AG09309 (cell line): ENCODE data around the gene MAGI2.

Experiments used
- DNase-seq: peaks from one replicate; pipeline ENCODE4 v3.0.0-alpha.2; 2010; ENCODE audit warnings: low read depth
- H3K4me3 ChIP-seq: 2 replicates; pipeline ENCODE4 v1.5.1; 2011; ENCODE audit warnings: mild to moderate bottlenecking, low read depth, low read length, moderate library complexity; ENCODE audit not compliant: control insufficient read depth
- TF ChIP-seq, protein P1 (sequence below): IDR thresholded peaks from 2 replicates; pipeline ENCODE4 v1.5.1; 2011; ENCODE audit warnings: mild to moderate bottlenecking, low read depth, low read length, inconsistent platforms; ENCODE audit not compliant: insufficient read depth, control insufficient read depth; ENCODE audit errors: missing control alignments

The MAGI2 gene

DNA sequence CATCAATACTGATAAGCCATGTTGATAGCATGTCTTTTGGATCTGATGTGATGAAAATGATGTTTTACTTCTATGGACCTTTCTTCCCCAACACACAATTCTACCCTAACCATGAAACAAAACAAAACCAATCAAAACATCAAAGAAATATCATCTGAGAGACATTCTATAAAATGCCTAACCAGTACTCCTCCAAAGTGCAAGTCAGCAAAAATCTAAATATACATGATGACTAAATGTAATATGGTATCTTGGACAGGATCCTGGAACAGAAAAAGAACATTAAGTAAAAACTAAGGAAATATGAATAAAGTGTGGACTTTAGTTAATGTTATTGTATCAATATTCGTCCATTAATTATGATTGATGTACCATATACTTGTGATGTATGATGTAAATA lies 625.1 kb downstream of the MAGI2 start:
- no peak overlapping the region for H3K4me3 ChIP-seq
- DNase-seq: no peak
- TF ChIP-seq, protein P1, sequence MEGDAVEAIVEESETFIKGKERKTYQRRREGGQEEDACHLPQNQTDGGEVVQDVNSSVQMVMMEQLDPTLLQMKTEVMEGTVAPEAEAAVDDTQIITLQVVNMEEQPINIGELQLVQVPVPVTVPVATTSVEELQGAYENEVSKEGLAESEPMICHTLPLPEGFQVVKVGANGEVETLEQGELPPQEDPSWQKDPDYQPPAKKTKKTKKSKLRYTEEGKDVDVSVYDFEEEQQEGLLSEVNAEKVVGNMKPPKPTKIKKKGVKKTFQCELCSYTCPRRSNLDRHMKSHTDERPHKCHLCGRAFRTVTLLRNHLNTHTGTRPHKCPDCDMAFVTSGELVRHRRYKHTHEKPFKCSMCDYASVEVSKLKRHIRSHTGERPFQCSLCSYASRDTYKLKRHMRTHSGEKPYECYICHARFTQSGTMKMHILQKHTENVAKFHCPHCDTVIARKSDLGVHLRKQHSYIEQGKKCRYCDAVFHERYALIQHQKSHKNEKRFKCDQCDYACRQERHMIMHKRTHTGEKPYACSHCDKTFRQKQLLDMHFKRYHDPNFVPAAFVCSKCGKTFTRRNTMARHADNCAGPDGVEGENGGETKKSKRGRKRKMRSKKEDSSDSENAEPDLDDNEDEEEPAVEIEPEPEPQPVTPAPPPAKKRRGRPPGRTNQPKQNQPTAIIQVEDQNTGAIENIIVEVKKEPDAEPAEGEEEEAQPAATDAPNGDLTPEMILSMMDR: no peak

DNA sequence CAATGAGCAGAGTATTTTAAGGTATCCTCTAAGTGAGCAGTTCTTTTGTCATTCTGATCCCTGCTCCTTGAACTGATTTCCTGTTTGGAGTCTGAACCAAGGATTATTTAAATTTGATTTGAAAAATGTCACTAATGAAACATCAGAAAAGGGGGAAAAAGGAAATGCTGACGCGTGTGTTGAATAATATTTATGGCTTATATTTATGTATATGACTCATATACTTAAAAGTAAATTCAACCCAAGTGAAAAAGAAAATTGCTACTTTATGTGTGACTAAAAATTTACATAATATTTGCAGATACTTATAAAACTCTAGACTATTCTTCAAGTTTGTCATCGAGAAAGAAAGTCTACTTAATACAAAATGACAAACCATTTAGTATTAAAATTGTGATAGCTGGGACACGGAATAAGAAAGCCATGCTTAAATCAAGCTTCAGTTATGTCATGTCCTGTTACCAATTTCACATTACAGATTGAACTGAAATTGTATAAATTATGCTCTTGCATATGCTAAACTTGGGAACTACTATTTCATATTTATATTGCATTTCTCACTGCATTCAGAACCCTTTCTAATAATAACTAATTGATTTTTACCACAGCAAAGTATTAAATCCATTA lies 649.9 kb downstream of the MAGI2 start:
- DNase-seq: no peak
- TF ChIP-seq, protein P1: no peak
- H3K4me3 ChIP-seq: no peak overlapping the region

DNA sequence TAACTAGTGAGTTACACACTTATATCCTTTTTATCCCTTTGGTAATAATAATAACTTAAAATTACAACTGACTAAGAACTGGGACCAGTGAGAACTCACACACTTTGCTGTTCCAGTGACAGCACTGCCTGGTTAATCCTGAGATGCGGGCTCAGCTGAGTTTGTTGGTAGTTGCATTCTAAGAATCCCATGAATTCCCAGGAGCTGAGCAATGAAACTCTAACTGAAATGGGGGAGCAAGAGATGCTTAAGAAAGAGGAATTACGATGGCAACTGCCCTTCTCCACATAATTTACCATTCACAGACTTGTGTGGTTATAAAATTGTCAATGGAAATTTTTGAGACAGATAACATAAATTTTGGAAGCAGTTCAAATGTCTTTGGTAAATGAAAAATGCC lies 659.4 kb downstream of the MAGI2 start:
- no peak overlapping the region for H3K4me3 ChIP-seq
- TF ChIP-seq, protein P1: no peak
- no peak for DNase-seq

DNA sequence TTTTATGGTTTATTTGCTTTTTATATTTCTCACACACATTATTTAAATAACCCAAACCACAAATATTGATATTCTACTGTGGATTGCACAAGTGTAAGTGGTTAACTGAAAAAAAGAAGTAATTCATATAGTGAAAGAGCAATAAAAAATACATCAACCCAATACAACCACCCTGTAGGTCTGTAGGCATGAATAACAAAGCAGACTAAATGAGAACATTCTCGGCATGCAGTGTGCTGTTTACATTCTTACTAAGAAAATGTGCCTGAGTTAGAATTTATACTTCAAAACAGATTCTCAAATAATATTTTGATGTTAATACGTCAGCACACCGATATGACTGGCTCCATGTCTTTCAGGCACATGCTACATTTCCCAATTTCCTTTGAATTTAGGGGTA lies 660.8 kb downstream of the MAGI2 start:
- H3K4me3 ChIP-seq: no peak overlapping the region
- TF ChIP-seq, protein P1: no peak
- no peak for DNase-seq

DNA sequence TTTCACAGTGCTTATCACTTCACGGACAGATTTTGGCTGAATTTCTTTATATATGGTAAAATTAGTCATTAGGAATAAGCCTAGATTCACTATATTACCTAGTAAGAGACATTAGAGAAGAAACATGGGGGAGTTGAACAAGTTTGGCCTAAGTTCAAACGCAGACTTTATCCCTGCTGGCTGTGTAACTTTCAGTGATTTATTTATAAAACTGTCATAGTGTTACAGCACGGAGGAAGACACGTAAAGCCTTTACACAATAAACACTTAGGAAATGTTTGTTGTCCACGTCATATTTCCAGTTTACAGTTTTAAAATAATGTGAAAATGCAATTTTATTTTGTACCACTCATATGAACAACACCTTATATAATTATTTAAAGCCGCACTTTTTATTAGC lies 661.5 kb downstream of the MAGI2 start:
- H3K4me3 ChIP-seq: no peak overlapping the region
- TF ChIP-seq, protein P1: no peak
- DNase-seq: no peak

DNA sequence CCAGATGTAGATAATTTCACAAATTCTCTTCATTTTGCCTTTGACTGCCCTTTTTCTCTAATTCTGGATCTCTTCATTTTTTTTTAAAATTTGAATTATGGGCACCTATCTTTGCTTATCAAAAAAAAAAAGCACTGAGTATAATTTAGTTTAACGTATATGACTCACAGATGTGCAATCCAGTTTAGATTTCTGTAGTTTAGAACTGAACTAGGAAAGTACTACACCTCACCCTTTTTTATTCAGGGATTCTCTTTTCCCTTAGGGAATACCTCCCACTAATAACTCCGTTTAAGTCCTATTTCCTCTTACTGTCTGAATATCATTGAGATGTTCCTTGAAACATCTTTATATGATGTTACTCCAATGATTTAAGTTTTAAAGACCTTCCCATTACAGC lies 665.0 kb downstream of the MAGI2 start:
- DNase-seq: no peak
- H3K4me3 ChIP-seq: no peak overlapping the region
- TF ChIP-seq, protein P1: no peak

DNA sequence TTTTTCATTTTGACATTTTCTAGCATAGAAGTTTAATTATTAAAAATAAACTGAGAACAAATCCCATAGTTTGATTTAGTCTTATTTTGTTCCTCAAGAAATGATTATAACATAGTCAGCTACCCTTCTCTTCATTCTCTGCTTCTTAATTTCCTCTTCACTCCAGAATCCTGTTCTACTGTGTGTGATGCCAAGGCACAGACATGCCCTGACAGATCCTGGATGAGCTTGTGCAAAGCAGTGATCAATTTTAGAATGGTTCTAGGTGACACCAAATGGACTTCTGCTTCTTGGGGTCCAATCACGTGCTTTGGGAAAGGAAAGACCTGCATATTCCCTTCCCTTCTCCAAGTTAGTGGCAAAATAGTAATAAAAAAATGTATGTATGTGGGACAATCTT lies 665.6 kb downstream of the MAGI2 start:
- no peak overlapping the region for H3K4me3 ChIP-seq
- DNase-seq: no peak
- TF ChIP-seq, protein P1: no peak
